ENCODE data around the gene MAP2K5.

DNA sequence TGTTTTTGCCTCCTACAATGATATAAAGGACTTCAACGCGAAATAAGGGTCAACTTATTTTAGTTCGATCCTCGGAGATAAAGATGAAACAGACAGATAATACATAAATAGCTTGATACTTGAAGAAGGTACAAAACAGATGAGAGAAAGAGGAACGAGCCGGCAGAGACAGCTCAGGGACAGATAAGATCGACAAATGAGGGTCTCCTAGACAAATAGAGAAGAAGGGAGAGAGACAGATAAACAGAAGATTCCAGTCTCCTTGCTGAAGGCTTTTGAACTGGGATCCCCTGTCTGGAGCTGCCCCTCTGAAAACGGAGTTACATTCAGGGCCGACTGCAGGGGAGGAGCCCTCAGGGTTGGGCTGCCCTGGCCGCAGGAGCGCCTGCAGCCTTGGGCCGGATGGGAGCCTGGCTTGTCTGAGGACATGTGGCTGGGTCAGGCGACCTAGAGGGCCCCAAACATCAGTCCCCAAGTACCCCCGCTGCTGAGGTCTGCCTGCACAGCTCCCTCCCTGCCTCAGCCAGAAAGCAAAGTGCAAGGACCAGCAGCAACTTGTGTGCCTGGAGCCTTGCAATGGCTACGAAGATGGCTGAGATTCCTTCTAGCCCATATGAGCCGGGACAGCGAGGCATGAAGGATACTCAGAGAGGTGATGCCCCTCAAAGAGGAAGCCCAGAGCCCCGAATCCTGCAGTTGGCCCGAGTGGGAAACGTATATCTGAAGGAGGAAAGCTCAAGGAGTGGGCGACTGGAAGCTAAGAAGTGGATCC lies 281.9 kb downstream of the MAP2K5 start:
- TF ChIP-seq EZH2 (IDR thresholded peaks at IDR 0.05; ENCODE audit: borderline replicate concordance, insufficient read depth, low read length, poor library complexity, severe bottlenecking) (no peak), EP300 (conservative IDR thresholded peaks at IDR 0.05; ENCODE audit: poor library complexity, severe bottlenecking) (no peak), TAF1 (IDR thresholded peaks at IDR 0.05; ENCODE audit: low read depth) (no peak), SMC3 (conservative IDR thresholded peaks at IDR 0.05; ENCODE audit: poor library complexity) (no peak)
- TF ChIP-seq, protein P1, sequence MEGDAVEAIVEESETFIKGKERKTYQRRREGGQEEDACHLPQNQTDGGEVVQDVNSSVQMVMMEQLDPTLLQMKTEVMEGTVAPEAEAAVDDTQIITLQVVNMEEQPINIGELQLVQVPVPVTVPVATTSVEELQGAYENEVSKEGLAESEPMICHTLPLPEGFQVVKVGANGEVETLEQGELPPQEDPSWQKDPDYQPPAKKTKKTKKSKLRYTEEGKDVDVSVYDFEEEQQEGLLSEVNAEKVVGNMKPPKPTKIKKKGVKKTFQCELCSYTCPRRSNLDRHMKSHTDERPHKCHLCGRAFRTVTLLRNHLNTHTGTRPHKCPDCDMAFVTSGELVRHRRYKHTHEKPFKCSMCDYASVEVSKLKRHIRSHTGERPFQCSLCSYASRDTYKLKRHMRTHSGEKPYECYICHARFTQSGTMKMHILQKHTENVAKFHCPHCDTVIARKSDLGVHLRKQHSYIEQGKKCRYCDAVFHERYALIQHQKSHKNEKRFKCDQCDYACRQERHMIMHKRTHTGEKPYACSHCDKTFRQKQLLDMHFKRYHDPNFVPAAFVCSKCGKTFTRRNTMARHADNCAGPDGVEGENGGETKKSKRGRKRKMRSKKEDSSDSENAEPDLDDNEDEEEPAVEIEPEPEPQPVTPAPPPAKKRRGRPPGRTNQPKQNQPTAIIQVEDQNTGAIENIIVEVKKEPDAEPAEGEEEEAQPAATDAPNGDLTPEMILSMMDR (IDR thresholded peaks at IDR 0.05; ENCODE audit: poor library complexity, severe bottlenecking) = no peak
